GM10248 (cell line): ENCODE results near the gene RALGPS1.

ENCODE experiments used
- CTCF ChIA-PET: fragments of 300-600 bp; sonication (Branson Sonifier 250); formaldehyde crosslinking; extraction: SDS; loops from one replicate; lab custom pipeline; 2021; ENCODE audit warnings: antibody characterized with exemption; lab: Yijun Ruan, JAX
- POLR2A ChIA-PET: fragments of 350-650 bp; sonication (Branson Sonifier 250); formaldehyde crosslinking; extraction: SDS; loops from one replicate; lab custom pipeline; 2020; ENCODE audit warnings: antibody characterized with exemption; lab: Yijun Ruan, JAX
- DNase-seq: peaks from one replicate; pipeline ENCODE4 v3.0.0; 2012; ENCODE audit errors: extremely low spot score
- CTCF ChIP-seq: IDR thresholded peaks from 2 replicates; pipeline ENCODE4 v1.5.1; 2012; ENCODE audit warnings: mild to moderate bottlenecking, low read depth; ENCODE audit errors: extremely low read depth, missing control alignments, control extremely low read depth

Gene RALGPS1

GRCh38 chr9:126933334-126933980, 18.9 kb downstream of the RALGPS1 start:
- ChIA-PET POLR2A (no interaction called here), CTCF (interaction anchor here (2.1 kb wide), 1 partner anchor 25 kb away, joined by 5 read pairs; no protein-coding TSS in a partner anchor)
- no peak for DNase-seq
- no peak for TF ChIP-seq CTCF

GRCh38 chr9:126934441-126934840, 19.9 kb downstream of the RALGPS1 start:
- CTCF ChIA-PET = interaction anchor here (0.8 to 2.1 kb wide), 6 partner anchors 8 to 281 kb away, joined by 3 to 9 read pairs (median 6); no protein-coding TSS in a partner anchor
- POLR2A ChIA-PET = no interaction called here
- no peak for TF ChIP-seq CTCF

GRCh38 chr9:126935630-126936029, 21.0 kb downstream of the RALGPS1 start:
- TF ChIP-seq CTCF = no peak
- POLR2A ChIA-PET = no interaction called here
- CTCF ChIA-PET = interaction anchor here (0.9 to 2.1 kb wide), 4 partner anchors 10 to 265 kb away, joined by 3 to 9 read pairs (median 8); no protein-coding TSS in a partner anchor
- DNase-seq = no peak

More at GRCh38 chr9:126934441-126934840, 19.9 kb downstream of the RALGPS1 start:
- no peak for DNase-seq

- TF ChIP-seq CTCF = no peak
- POLR2A ChIA-PET = no interaction called here
- no peak for DNase-seq
- CTCF ChIA-PET = interaction anchor here (0.6 to 7.4 kb wide), 7 partner anchors 10 to 647 kb away, joined by 3 to 200 read pairs (median 3); partner anchors contain the start of gene SLC2A8
Measured at GRCh38 chr9:126937444-126937843, 22.9 kb downstream of the RALGPS1 start.

- CTCF ChIA-PET = interaction anchor here (1.4 to 7.4 kb wide), 4 partner anchors 9 to 647 kb away, joined by 3 to 200 read pairs (median 6); no protein-coding TSS in a partner anchor
- POLR2A ChIA-PET = no interaction called here
- TF ChIP-seq CTCF = no peak
- no peak for DNase-seq
Measured at GRCh38 chr9:126938327-126938726, 23.7 kb downstream of the RALGPS1 start.

- TF ChIP-seq CTCF = no peak
- ChIA-PET POLR2A (no interaction called here), CTCF (interaction anchor here (0.7 to 7.4 kb wide), 16 partner anchors 13 to 515 kb away, joined by 3 to 200 read pairs (median 6); no protein-coding TSS in a partner anchor)
- DNase-seq = no peak
Measured at GRCh38 chr9:126939821-126940221, 25.2 kb downstream of the RALGPS1 start.
